Stimulated activated CD8-positive, alpha-beta memory T cell treated with anti-CD3 and anti-CD28 coated beads, Interleukin-4, amount 100 ng/mL, for 48 hours (primary cell): ENCODE results near the gene SLC22A23.

ENCODE experiments used
- DNase-seq: peaks from one replicate; pipeline ENCODE4 v3.0.0-alpha.2; 2020

The SLC22A23 gene

GRCh38 chr6:3235486-3235885 lies 221.4 kb downstream of the SLC22A23 start:
- DNase-seq, result no peak

- DNase-seq, result no peak
Observed at GRCh38 chr6:3233904-3234303, 222.9 kb downstream of the SLC22A23 start.

- no peak for DNase-seq
Observed at GRCh38 chr6:3233321-3233720, 223.5 kb downstream of the SLC22A23 start.

- no peak for DNase-seq
Observed at GRCh38 chr6:3232017-3232945, 224.6 kb downstream of the SLC22A23 start.

GRCh38 chr6:3231247-3232016 lies 225.4 kb downstream of the SLC22A23 start:
- DNase-seq, result no peak

- DNase-seq, result no peak
Observed at GRCh38 chr6:3230900-3231246, 226.0 kb downstream of the SLC22A23 start.

DNA sequence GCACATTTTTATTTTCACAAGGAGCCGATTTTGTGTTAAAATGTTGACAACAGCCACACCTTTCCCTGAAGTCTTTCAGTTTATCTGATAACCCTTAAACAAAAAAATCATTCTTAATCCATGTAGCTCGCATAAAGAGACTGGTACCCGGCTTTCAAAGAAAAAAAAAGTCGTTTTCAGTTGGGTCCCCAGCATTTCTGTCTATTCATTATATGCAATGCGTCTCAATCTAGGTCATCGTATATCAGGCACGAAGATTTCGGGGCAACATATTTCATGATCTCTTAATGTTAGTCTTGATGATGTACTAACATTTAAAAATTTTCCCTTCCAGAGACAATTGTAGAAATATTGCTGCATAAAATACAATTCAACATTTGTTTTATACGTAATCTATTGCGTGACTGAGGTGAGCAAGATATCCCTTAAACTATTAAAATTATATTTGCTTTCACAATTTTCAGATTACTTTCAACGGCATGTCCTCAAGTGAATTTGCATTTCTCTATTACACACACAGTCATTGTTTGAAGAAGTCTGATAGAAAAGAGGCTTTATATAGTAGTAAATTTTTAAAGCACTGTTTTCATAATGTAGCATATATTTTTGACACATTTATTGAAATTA lies 226.5 kb downstream of the SLC22A23 start:
- DNase-seq, result no peak

DNA sequence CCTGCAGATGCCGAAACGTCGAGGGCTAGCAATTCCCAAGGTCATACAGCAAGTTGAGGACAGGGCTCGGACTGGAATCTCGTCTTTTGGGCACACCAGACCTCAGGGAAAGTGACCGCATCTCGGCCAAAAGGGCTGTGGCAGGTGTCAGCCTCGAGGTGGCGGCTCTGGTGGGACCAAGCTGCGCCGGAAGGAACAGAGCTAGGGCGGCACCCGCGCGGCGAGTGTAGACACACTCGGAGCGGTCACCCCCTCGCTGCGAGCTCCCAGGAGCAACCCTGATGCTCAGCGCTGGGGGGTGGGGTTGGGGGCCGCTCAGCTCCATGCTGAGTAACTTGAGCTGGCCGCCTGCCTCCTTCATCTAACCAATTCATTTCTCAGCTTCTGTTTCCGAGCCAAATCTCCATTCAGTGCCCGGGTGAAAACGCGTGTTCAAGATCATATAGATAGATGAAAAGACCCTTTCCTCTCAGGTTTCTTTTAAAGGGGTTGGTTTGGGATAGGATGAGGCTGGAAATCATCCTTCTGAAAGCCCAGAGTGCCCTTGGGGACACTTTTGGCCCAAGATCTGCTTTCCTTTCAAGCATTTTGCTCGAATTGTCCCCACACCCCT lies 227.2 kb downstream of the SLC22A23 start:
- peak; percentile 56 for DNase-seq

- peak; percentile 51 for DNase-seq
Observed at GRCh38 chr6:3228771-3229565, 227.9 kb downstream of the SLC22A23 start.

DNA sequence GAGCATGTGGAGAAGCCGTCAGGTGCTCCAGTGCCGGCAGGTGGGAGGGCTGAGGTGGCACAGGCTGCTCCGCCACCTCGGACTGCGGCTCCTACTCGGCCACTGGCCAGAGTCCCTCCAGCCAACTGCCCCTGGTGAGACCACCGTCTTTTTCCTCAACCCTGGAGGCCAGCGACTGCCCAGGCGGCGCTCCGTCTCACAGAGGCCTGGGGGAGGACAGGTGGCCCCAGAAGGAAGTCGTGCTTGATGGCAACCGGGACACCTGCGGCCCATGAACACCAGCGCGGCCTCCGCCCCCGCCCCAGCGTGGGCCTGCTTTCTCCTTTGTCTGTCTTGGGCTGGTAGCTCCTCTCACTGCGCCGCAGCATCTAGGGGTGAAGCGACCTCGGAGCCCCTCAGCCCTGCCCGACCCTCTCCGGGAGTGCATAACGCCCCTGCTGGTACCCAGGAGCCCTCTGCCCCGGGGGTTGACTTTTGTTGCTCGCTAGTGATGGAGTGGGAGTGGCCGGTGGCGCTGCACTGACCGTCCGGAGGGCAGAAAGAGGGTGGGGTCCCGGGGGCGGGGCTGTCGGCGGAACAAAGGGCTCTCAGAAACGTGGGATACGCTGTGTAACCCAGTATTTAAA lies 228.7 kb downstream of the SLC22A23 start:
- DNase-seq, result no peak

- no peak for DNase-seq
Observed at GRCh38 chr6:3227363-3228045, 229.3 kb downstream of the SLC22A23 start, which contains the start of gene TUBB2B. TSS of gene TUBB2B (minus strand) at chr6:3227653. CDS start at chr6:3227543, 110 bp downstream.

DNA sequence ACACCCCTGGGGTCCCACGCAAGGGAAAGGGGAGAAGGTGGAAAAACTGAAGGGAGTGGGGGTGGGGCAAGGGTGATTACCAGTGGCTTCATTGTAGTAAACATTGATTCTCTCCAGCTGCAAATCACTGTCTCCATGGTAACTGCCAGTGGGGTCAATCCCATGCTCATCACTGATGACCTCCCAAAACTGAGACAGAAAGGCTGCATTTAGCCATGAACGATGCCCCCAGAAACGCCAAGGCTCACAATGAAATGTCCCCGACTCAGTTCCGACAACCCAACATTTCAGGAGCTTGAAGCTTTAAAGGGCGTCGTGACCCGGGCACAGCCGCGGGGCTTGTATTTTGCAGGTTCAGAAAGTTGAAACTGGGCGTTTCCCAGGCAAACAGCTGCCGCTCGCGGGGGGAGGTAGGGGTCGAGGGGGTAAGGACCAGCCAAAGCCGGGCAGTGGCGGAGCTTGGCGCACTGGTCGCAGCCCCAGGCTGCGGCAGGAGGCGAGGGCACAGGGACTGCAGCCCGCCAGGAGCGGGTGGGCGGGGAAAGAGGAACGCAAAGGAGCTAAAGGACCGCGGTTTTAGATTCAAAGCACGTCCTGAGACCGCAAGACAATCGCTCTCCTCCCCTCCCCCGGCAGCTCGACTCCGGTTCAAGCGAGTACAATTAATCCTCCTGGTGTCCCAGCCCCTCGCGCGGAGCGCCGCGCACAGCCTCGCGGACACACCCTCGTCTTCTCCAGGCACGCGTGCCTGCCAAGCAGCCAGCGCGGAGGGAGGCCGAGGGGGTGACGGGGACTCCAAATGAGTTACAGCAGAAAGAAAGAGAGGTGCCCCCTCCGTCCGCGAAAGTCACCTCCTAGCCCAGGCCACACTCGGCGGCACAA lies 230.1 kb downstream of the SLC22A23 start:
- DNase-seq, result peak; percentile 49

- DNase-seq, result no peak
Observed at GRCh38 chr6:3226042-3226441, 230.8 kb downstream of the SLC22A23 start.

- DNase-seq, result no peak
Observed at GRCh38 chr6:3222506-3223038, 234.3 kb downstream of the SLC22A23 start.

GRCh38 chr6:3221578-3221977 lies 235.3 kb downstream of the SLC22A23 start:
- no peak for DNase-seq

DNA sequence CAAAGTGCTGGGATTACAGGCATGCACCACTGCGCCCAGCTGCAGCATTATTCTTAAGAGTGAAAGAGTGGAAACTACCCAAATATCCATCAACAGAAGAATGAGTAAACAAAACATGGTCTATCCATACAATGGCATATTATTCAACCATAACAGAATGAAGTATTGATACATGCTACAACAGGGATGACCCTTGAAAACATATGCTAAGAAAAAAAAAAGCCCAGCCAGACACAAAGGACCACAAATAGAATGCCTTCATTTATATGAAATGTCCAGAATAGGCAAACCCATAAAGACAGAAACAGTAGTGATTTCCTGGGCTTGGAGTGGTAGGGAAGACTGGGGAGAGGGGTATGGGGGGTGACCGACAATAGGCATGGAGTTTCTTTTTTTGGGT lies 236.5 kb downstream of the SLC22A23 start:
- DNase-seq, result no peak
